CD4-positive, alpha-beta T cell (primary cell): Measurements from ENCODE around the gene BMF. TPM values are rescaled to one million over a fixed set of nuclear protein-coding genes. Genes with fewer than 3 reads are reported as not detected.

ENCODE experiments used
- ATAC-seq: fragments of 200-7000 bp; cut with Tn5 transposase; one replicate; pipeline ENCODE4 v1.10.0; 2022; ENCODE audit warnings: mild to moderate bottlenecking; ENCODE audit not compliant: poor library complexity
- CTCF ChIA-PET: fragments of 350-600 bp; sonication (Branson Sonifier 250); formaldehyde crosslinking; loops from one replicate; lab custom pipeline; 2021; ENCODE audit warnings: antibody characterized with exemption, inconsistent platforms; lab: Charles Lee
- POLR2A ChIA-PET: fragments of 350-600 bp; sonication (Branson Sonifier 250); formaldehyde crosslinking; loops from one replicate; lab custom pipeline; 2021; ENCODE audit warnings: antibody characterized with exemption, inconsistent platforms; lab: Charles Lee
- DNase-seq, 14 experiments: peaks; one replicate each; pipeline ENCODE4 v3.0.0-alpha.2; 2013 to 2020; ENCODE audit warnings: mixed read lengths in 2 of 14
- H3K27ac ChIP-seq, 2 donors: one replicate each; pipeline versions ENCODE4 v1.5.1 to v1.7.0; 2013; ENCODE audit warnings: low read length in 2 of 2, low read depth in 1 of 2, mild to moderate bottlenecking in 1 of 2
- H3K27me3 ChIP-seq, 2 experiments: 1 replicate in 1 of 2; 2 replicates in 1 of 2; pipeline versions ENCODE4 v1.6.1 to v1.7.0; 2013; ENCODE audit warnings: low read length in 2 of 2, control low read depth in 1 of 2, mild to moderate bottlenecking in 1 of 2, moderate library complexity in 1 of 2; ENCODE audit not compliant: insufficient read depth in 2 of 2, control insufficient read depth in 1 of 2
- H3K36me3 ChIP-seq: one replicate; pipeline ENCODE4 v1.6.1; 2013; ENCODE audit warnings: low read length, control low read depth; ENCODE audit not compliant: insufficient read depth
- H3K4me1 ChIP-seq: one replicate; pipeline ENCODE4 v1.6.1; 2013; ENCODE audit warnings: low read length, control low read depth; ENCODE audit not compliant: insufficient read depth
- H3K4me3 ChIP-seq: one replicate; pipeline ENCODE4 v1.5.1; 2013; ENCODE audit warnings: mild to moderate bottlenecking, low read length, moderate library complexity
- H3K9me3 ChIP-seq, 2 experiments: 1 replicate in 1 of 2; 2 replicates in 1 of 2; pipeline versions ENCODE4 v1.6.1 to v1.7.0; 2013; ENCODE audit warnings: low read length in 2 of 2, mild to moderate bottlenecking in 2 of 2, control low read depth in 1 of 2, moderate library complexity in 1 of 2; ENCODE audit not compliant: control insufficient read depth in 1 of 2, insufficient read depth in 1 of 2
- H3K27ac Mint-ChIP-seq: one replicate; pipeline ENCODE4 v1.8.0; 2020; ENCODE audit warnings: mixed read lengths
- H3K27me3 Mint-ChIP-seq: one replicate; pipeline ENCODE4 v1.8.0; 2021; ENCODE audit warnings: mixed read lengths
- H3K36me3 Mint-ChIP-seq: one replicate; pipeline ENCODE4 v1.8.0; 2021; ENCODE audit warnings: low read depth, mixed read lengths
- H3K4me1 Mint-ChIP-seq: one replicate; pipeline ENCODE4 v1.8.0; 2021; ENCODE audit warnings: low read depth, mixed read lengths
- H3K4me3 Mint-ChIP-seq: one replicate; pipeline ENCODE4 v1.8.0; 2020; ENCODE audit warnings: mild to moderate bottlenecking, mixed read lengths
- H3K9me3 Mint-ChIP-seq: one replicate; pipeline ENCODE4 v1.8.0; 2020; ENCODE audit warnings: mixed read lengths
- CTCF ChIP-seq: fragments of 200-600 bp; IDR thresholded peaks from one replicate; pipeline ENCODE4 v1.8.0; 2022; ENCODE audit warnings: antibody characterized with exemption, mild to moderate bottlenecking
- intact Hi-C, 2 experiments: fragments of 100-400 bp; cut with DNase I in 1 of 2; cut with micrococcal nuclease in 1 of 2; formaldehyde crosslinking; loops; one replicate each; pipeline versions ENCODE4 v1.15.1 to v1.9.0; 2023 to 2025; cut with DNase I, micrococcal nuclease
- total RNA-seq, 174 experiments: library from RNA in 2 of 174; stranded (reverse) in 2 of 174; gene quantifications; one replicate each; pipeline ENCODE4 v1.2.3 and lab custom pipeline; 2021 to 2026

Gene BMF
- total RNA-seq, 2 experiments from 2014 or later: 13.5 to 13.9 TPM

GRCh38 chr15:40096094-40096891 lies 12.4 kb downstream of the BMF start:
- Mint-ChIP-seq H3K9me3 (no peaks in the 10 kb centered on the region), H3K36me3 (no peaks in the 10 kb centered on the region), H3K27me3 (no peaks in the 10 kb centered on the region), H3K4me1 (peaks cover 47% of the 10 kb centered on the region), H3K27ac (peak overlapping the region; percentile 10), H3K4me3 (no peak overlapping the region)
- peak in 1 of 14 experiments; percentile 4 for DNase-seq
- no peaks in the 10 kb centered on the region for H3K9me3 ChIP-seq
- intact Hi-C loops: loop anchor here in 1 of 2 experiments (10.0 kb wide), 1 partner anchor 1351 kb away; no protein-coding TSS in a partner anchor
- peaks cover 41% of the 10 kb centered on the region for H3K4me1 ChIP-seq
- H3K4me3 ChIP-seq: no peak overlapping the region
- H3K27me3 ChIP-seq: no peaks in the 10 kb centered on the region
- ChIA-PET CTCF (interaction anchor here (0.7 to 2.3 kb wide), 3 partner anchors 8 to 51 kb away, joined by 3 to 9 read pairs (median 4); no protein-coding TSS in a partner anchor), POLR2A (interaction anchor here (1.1 to 1.2 kb wide), 2 partner anchors 13 to 17 kb away, joined by 3 read pairs; partner anchors contain the start of gene BMF)
- H3K36me3 ChIP-seq: peaks cover 2% of the 10 kb centered on the region
- H3K27ac ChIP-seq: no peak overlapping the region
- no peak for TF ChIP-seq CTCF
- ATAC-seq: no peak

- Histone ChIP-seq H3K4me1 (peaks cover 33% of the 10 kb centered on the region), H3K27ac (no peak overlapping the region), H3K4me3 (no peak overlapping the region), H3K9me3 (no peaks in the 10 kb centered on the region), H3K27me3 (no peaks in the 10 kb centered on the region), H3K36me3 (peaks cover 2% of the 10 kb centered on the region)
- TF ChIP-seq CTCF: no peak
- Mint-ChIP-seq H3K36me3 (no peaks in the 10 kb centered on the region), H3K4me1 (peaks cover 40% of the 10 kb centered on the region), H3K27me3 (no peaks in the 10 kb centered on the region), H3K27ac (peak overlapping the region; percentile 15), H3K4me3 (no peak overlapping the region), H3K9me3 (no peaks in the 10 kb centered on the region)
- ChIA-PET POLR2A (no interaction called here), CTCF (interaction anchor here (2.3 kb wide), 1 partner anchor 9 kb away, joined by 9 read pairs; no protein-coding TSS in a partner anchor)
- DNase-seq (no peak), ATAC-seq (no peak)
- intact Hi-C loops: loop anchor here in 1 of 2 experiments (10.0 kb wide), 1 partner anchor 1351 kb away; no protein-coding TSS in a partner anchor
These were observed 13.1 kb downstream of the BMF start for GRCh38 chr15:40095371-40096093.

- no peak for TF ChIP-seq CTCF
- CTCF ChIA-PET: no interaction called here
- intact Hi-C loops: loop anchor here in 1 of 2 experiments (10.0 kb wide), 1 partner anchor 1349 kb away; no protein-coding TSS in a partner anchor
These were observed 14.5 kb downstream of the BMF start for GRCh38 chr15:40094156-40094555.

More at GRCh38 chr15:40094156-40094555, 14.5 kb downstream of the BMF start:
- Mint-ChIP-seq H3K27ac (no peak overlapping the region), H3K27me3 (no peaks in the 10 kb centered on the region), H3K36me3 (no peaks in the 10 kb centered on the region), H3K4me1 (peaks cover 31% of the 10 kb centered on the region), H3K9me3 (no peaks in the 10 kb centered on the region), H3K4me3 (no peak overlapping the region)
- DNase-seq: no peak
- H3K4me3 ChIP-seq: no peak overlapping the region
- peaks cover 2% of the 10 kb centered on the region for H3K36me3 ChIP-seq
- no peaks in the 10 kb centered on the region for H3K9me3 ChIP-seq
- no peaks in the 10 kb centered on the region for H3K27me3 ChIP-seq
- no peak overlapping the region for H3K27ac ChIP-seq
- ATAC-seq: no peak
- peaks cover 20% of the 10 kb centered on the region for H3K4me1 ChIP-seq
- POLR2A ChIA-PET: no interaction called here
